ENCODE results near the gene OPCML.
A peak's percentile ranks its signal among the peaks of the same experiment; 100 is the strongest.

OPCML gene

GRCh38 chr11:132866783-132867545 lies 665.3 kb downstream of the OPCML start:
- DNase-seq = no peak

GRCh38 chr11:132865623-132866022 lies 666.7 kb downstream of the OPCML start:
- no peak for DNase-seq

- DNase-seq = no peak
Observed at GRCh38 chr11:132864811-132865576, 667.3 kb downstream of the OPCML start.

- no peak for DNase-seq
Observed at GRCh38 chr11:132862933-132863332, 669.4 kb downstream of the OPCML start.

GRCh38 chr11:132862137-132862536 lies 670.2 kb downstream of the OPCML start:
- no peak for DNase-seq

GRCh38 chr11:132859306-132859705 lies 673.0 kb downstream of the OPCML start:
- no peak for DNase-seq

GRCh38 chr11:132858223-132858622 lies 674.1 kb downstream of the OPCML start:
- no peak for DNase-seq

- DNase-seq = no peak
Observed at GRCh38 chr11:132856032-132856431, 676.3 kb downstream of the OPCML start.

GRCh38 chr11:132855516-132855915 lies 676.8 kb downstream of the OPCML start:
- DNase-seq = no peak

- no peak for DNase-seq
Observed at GRCh38 chr11:132853886-132854285, 678.4 kb downstream of the OPCML start.

GRCh38 chr11:132852361-132852760 lies 679.9 kb downstream of the OPCML start:
- no peak for DNase-seq

GRCh38 chr11:132851247-132851646 lies 681.1 kb downstream of the OPCML start:
- DNase-seq = no peak

GRCh38 chr11:132850266-132850665 lies 682.0 kb downstream of the OPCML start:
- no peak for DNase-seq

- no peak for DNase-seq
Observed at GRCh38 chr11:132848336-132848735, 684.0 kb downstream of the OPCML start.

- DNase-seq = no peak
Observed at GRCh38 chr11:132846075-132846474, 686.2 kb downstream of the OPCML start.

- DNase-seq = peak; percentile 50
Observed at GRCh38 chr11:132844956-132845696, 687.2 kb downstream of the OPCML start.

- no peak for DNase-seq
Observed at GRCh38 chr11:132840660-132841059, 691.6 kb downstream of the OPCML start.

GRCh38 chr11:132840191-132840590 lies 692.1 kb downstream of the OPCML start:
- DNase-seq = no peak

GRCh38 chr11:132839236-132839945 lies 692.9 kb downstream of the OPCML start:
- DNase-seq = no peak

- no peak for DNase-seq
Observed at GRCh38 chr11:132838627-132839026, 693.7 kb downstream of the OPCML start.

- DNase-seq = no peak
Observed at GRCh38 chr11:132831272-132831671, 701.0 kb downstream of the OPCML start.

- DNase-seq = no peak
Observed at GRCh38 chr11:132824642-132825041, 707.7 kb downstream of the OPCML start.

GRCh38 chr11:132822276-132822675 lies 710.0 kb downstream of the OPCML start:
- no peak for DNase-seq
